Islet precursor cell (in vitro differentiated cells): Measurements from ENCODE around the gene RCSD1.

Source experiments
- DNase-seq: peaks from one replicate; pipeline ENCODE4 v3.0.0-alpha.2; 2018

Gene RCSD1

GRCh38 chr1:167693425-167694045 is 63.5 kb downstream of the RCSD1 start:
- DNase-seq: peak; percentile 49

DNA sequence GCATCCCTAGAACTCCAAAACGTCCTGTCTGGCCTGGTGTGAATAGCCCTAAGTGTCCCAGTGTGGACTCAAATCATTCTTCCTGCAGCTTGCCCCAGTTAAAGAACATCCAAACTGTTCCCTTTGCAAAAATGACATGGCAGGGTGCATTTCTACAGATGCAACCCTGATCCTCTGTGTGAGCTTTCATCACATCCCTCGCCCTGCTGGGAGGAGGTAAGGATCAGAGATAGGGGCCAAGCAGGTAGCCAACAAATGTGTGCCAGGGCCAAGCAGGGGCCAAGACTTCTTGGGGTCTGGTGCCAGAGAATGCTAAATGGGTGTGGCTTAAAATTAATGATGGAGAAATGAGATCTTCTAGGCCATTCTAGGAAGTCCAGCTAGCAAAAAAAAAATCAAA is 64.7 kb downstream of the RCSD1 start:
- no peak for DNase-seq

DNA sequence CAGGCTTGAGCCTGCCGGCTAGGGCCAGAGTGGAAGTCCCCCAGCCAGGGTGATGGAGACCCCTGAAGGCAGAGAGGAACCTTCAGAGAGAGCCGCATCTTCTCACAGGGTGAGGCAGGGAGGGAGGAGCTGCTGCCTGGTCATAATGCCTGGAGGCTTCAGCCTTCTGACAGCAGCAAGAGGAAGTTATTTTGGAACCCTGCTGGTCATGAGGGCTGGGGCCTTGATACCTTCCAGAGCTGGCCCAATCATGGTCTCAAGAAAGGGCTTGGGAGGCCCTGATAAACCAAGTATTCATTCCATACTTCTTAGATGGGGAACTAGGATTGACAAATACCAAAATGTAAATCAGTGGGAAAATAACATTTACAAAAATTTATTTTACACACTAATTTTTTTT is 65.1 kb downstream of the RCSD1 start:
- no peak for DNase-seq

- DNase-seq: no peak
Observed at GRCh38 chr1:167695756-167696561, 65.9 kb downstream of the RCSD1 start.

DNA sequence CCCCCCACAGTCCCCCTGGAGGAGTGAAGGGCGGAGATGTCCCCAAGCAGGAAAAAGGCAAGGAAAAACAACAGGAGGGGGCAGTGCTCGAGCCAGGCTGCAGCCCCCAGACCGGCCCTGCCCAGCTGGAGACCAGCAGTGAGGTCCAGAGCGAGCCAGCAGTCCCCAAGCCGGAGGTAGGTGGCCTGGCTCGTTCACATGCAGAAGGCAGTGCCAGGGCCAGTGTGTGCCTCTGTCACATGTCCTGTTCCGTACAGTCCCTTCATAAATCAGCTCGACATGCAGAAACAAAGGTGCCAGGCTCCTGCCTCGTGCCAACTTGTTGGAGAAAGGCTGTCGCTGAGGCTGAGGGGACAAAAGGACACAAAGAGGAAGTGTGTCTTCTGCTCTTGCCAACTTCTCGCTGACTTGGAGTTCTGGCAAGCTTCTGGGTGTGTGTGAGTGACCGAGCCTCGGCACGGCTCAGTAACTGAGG is 67.7 kb downstream of the RCSD1 start:
- peak; percentile 34 for DNase-seq

GRCh38 chr1:167698313-167698712 is 68.3 kb downstream of the RCSD1 start:
- peak; percentile 39 for DNase-seq

DNA sequence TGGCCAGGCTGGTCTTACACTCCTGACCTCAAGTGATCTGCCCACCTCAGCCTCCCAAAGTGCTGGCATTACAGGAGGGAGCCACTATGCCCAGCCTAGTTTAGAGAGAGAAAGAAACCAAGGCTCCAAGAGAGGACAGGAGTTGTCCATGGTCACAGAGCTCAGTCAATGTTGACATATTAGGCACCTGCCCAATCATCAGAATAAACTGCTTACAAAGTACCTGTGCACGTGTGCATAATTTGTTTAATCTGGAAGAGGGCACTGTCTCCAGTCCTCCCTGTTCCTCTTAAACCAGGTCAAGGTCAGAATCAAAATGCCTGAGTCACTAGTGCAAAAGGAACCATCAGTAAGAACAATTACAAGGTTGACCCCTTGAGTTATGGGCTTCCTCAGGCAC is 71.5 kb downstream of the RCSD1 start:
- peak; percentile 12 for DNase-seq

- peak; percentile 46 for DNase-seq
Observed at GRCh38 chr1:167703557-167703956, 73.5 kb downstream of the RCSD1 start.

- no peak for DNase-seq
Observed at GRCh38 chr1:167704715-167705114, 74.7 kb downstream of the RCSD1 start.

DNA sequence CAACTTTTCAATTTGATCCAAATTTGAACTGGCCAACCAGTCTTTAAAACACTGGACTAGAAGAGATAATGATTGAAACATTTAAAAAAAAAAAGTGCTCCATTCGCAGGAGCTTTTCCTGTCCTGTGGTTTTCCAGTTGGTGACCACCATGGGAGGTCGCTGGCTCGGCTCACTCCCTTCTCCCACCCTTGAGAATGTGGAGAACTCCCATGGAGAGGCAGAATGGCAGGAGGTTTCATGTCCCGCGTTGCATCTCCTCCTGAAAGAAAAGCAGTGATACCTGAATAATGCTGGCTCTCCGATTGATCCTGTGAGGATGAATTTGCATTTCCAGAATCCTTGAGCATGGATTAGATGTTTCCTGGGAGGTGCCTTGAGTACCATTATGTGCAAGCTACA is 75.2 kb downstream of the RCSD1 start:
- no peak for DNase-seq

GRCh38 chr1:167706363-167706762 is 76.3 kb downstream of the RCSD1 start:
- DNase-seq: peak; percentile 22

GRCh38 chr1:167706931-167707877 is 77.2 kb downstream of the RCSD1 start:
- no peak for DNase-seq

DNA sequence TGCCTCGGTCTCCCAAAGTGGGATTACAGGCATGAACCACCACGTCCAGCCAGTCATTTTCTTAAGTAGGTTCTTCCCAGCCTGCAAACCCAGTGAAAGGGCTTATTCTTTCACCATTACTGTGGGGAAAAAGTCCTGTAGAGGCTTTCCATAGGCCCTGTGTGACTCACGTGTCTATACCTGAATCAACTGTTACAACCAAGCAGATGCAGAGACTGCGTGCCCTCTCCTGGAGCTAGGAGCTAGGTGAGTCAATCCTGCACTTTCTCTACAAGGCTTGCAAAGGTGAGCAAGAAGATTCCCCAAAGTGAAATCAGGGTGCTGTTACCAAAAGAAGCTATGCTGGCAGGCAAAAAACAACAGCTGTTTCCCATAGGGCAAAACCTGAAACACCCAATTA is 77.9 kb downstream of the RCSD1 start:
- DNase-seq: no peak

- no peak for DNase-seq
Observed at GRCh38 chr1:167708940-167709389, 78.9 kb downstream of the RCSD1 start.

- DNase-seq: no peak
Observed at GRCh38 chr1:167710836-167711235, 80.8 kb downstream of the RCSD1 start.

DNA sequence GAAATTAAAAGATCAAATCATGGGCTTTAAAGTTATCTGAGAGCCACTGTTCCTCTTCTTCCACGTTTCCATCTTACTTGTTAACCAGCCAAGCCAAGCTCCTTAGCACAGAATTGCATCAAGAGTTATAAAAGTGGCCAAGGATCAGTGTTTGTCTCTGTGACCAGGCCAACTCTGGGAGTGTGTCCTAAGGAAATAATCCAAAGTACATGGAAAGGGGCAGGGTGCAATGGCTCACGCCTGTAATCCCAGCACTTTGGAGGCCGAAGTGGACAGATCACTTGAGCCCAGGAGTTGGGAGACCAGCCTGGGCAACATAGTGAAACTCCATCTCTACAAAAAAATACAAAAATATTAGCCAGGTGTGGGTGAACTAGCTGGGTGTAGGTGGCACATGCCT is 81.8 kb downstream of the RCSD1 start:
- no peak for DNase-seq

DNA sequence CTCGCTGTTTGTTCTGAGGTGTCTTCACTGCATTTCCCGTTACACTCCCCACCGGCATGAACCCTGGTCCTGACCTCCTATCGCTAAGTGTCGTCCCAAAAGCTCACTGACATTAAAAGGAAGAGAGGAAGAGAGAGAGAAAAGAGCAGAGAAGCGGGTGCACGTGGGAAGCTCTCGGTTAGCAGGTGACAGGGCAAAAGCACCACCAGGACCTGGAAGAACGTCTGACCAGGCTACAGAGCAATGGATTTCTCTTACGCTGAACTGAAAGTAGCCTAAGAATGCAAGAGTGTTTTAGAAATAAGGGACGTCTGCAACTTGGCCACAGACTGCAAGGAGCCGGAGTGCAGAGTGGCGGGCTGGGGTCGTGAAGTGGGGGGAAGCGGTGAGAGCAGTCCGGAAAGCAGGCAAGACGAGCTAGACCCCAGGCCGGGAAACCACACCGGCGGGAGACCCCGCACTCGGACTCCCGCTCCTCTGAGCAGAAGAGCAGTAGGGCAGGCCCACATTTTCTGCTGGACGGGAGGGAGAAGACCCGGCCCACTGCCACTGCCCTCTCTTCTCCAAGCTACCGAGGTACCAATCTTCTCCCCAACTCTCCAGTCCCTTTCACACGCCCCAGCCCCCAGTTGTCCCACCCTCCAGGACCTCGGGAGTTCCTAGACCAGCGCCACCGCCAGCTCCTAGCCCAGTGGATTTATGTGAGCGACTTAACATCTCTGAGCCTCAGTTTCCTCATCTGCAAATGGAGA is 83.5 kb downstream of the RCSD1 start:
- no peak for DNase-seq

- no peak for DNase-seq
Observed at GRCh38 chr1:167714098-167714438, 84.0 kb downstream of the RCSD1 start.

- DNase-seq: peak; percentile 94
Observed at GRCh38 chr1:167714439-167715156, 84.6 kb downstream of the RCSD1 start.

DNA sequence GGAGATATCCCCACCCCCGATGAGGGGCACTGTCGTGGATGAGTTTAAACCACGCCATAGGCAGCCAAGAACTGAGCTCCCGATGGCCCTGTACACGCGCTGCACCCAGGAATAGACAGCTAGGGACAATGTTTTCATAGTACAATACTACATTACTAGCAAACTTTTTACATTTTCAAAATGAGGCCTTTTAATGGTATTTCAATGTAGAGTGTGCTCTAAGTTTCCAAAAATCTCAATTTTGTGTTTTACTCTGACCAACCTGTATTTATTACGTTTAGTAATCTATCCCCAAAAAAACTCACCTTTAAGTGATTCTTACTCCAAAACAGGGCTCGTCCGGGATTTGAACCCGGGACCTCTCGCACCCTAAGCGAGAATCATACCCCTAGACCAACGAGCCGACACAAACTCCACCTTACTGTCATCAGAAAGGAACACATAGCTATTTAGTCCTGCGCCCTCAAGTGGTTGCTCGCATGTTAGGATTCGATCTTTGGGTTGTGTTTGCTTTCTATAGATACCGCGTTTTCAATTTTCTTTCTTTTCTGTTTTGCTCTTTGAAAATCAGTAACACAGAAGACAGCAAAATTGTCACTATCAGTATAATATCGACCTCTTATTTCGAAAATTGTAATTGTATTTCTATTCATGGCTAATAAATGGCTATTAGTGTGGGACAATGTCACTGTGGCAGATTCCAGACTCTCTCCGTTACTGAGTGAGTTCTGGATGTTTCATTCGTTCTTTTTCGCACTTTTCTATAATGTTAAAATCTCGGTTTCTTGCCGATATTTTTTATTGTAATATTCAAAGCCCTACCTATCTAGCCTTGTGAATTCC is 85.3 kb downstream of the RCSD1 start:
- DNase-seq: peak; percentile 93

GRCh38 chr1:167716000-167716271 is 85.9 kb downstream of the RCSD1 start:
- no peak for DNase-seq
